K562 (cell line): Measurements from ENCODE around the gene TIFAB. TPM values are rescaled to one million over a fixed set of nuclear protein-coding genes. Genes with fewer than 3 reads are reported as not detected.

Source experiments
- BCOR ChIP-seq: fragments of 450-650 bp; IDR thresholded peaks from 2 replicates; pipeline ENCODE4 v1.6.1; 2016
- CREB1 ChIP-seq, 2 experiments: sonication (generic) in 1 of 2; formaldehyde crosslinking in 1 of 2; IDR thresholded peaks; 2 replicates each; pipeline versions ENCODE4 v1.6.1 to v1.8.0; 2012 to 2022; ENCODE audit warnings: inconsistent platforms in 1 of 2, mild to moderate bottlenecking in 1 of 2, missing genetic modification reagents in 1 of 2, moderate library complexity in 1 of 2
- CREB5 ChIP-seq: fragments of 250-450 bp; sonication (Bioruptor Pico); IDR thresholded peaks from 2 replicates; pipeline ENCODE4 v1.5.0; 2020; ENCODE audit warnings: mild to moderate bottlenecking
- HDAC3 ChIP-seq: fragments of 450-650 bp; IDR thresholded peaks from 2 replicates; pipeline ENCODE4 v1.6.1; 2018; ENCODE audit warnings: borderline replicate concordance, mild to moderate bottlenecking, moderate library complexity; ENCODE audit not compliant: partially characterized antibody
- IRF9 ChIP-seq: fragments of 450-650 bp; IDR thresholded peaks from 2 replicates; pipeline ENCODE4 v1.6.1; 2016; ENCODE audit warnings: missing biosample characterization, missing genetic modification characterization
- NFE2L1 ChIP-seq: fragments of 450-650 bp; IDR thresholded peaks from 2 replicates; pipeline ENCODE4 v1.6.1; 2016; ENCODE audit warnings: missing genetic modification characterization, low read depth, mild to moderate bottlenecking, missing compliant biosample characterization, moderate library complexity, borderline replicate concordance
- SP1 ChIP-seq: sonication (generic); formaldehyde crosslinking; IDR thresholded peaks from 2 replicates; pipeline ENCODE4 v1.8.1; 2022; ENCODE audit warnings: mild to moderate bottlenecking, missing genetic modification reagents
- TRIM28 ChIP-seq: fragments of 450-650 bp; IDR thresholded peaks from 2 replicates; pipeline ENCODE4 v1.6.1; 2017
- ZBTB17 ChIP-seq: fragments of 450-650 bp; formaldehyde crosslinking; IDR thresholded peaks from 2 replicates; pipeline ENCODE4 v1.4.0; 2020; ENCODE audit warnings: mild to moderate bottlenecking
- ZEB2 ChIP-seq: fragments of 450-650 bp; IDR thresholded peaks from 2 replicates; pipeline ENCODE4 v1.6.1; 2016
- ZFP91 ChIP-seq: sonication (generic); formaldehyde crosslinking; IDR thresholded peaks from 2 replicates; pipeline ENCODE4 v1.8.0; 2022; ENCODE audit warnings: mild to moderate bottlenecking, missing genetic modification reagents
- ZNF143 ChIP-seq: sonication (generic); formaldehyde crosslinking; IDR thresholded peaks from 2 replicates; pipeline ENCODE4 v1.9.0; 2022; ENCODE audit warnings: mild to moderate bottlenecking, missing genetic modification reagents
- ZNF395 ChIP-seq: fragments of 200-800 bp; sonication (Bioruptor generic); IDR thresholded peaks from 2 replicates; pipeline ENCODE4 v1.6.1; 2017; ENCODE audit warnings: missing genetic modification characterization, missing compliant biosample characterization
- ZNF398 ChIP-seq: fragments of 250-450 bp; sonication (Bioruptor Pico); IDR thresholded peaks from 2 replicates; pipeline ENCODE4 v1.8.0; 2021; ENCODE audit warnings: moderate library complexity, mild to moderate bottlenecking, inconsistent platforms
- ZNF79 ChIP-seq: fragments of 250-450 bp; sonication (Bioruptor Pico); IDR thresholded peaks from 2 replicates; pipeline ENCODE4 v1.4.0; 2020; ENCODE audit warnings: low read depth, mild to moderate bottlenecking, moderate library complexity
- polyA plus RNA-seq, 8 experiments: library from polyadenylated mRNA; depleted of rRNA in 4 of 8; stranded (reverse) in 5 of 8; unstranded in 3 of 8; fragments of >200 nt; fragmentation: Nextera tagmentation in 2 of 8; fragmentation: Illumina TruSeq in 1 of 8; extraction: Ambion mirVana in 2 of 8; extraction: Trizol in 1 of 8; gene quantifications; 2 replicates each; pipeline versions ENCODE4 v1.2.1 to v1.2.3, GENCODE V29; 2011 to 2014; ENCODE audit warnings: inconsistent platforms in 1 of 8, missing spikeins in 1 of 8
- total RNA-seq, 7 experiments: library from RNA; depleted of rRNA in 6 of 7; stranded (reverse); fragments of >200 nt in 6 of 7; fragmentation: Illumina TruSeq in 2 of 7; extraction: Trizol in 2 of 7; gene quantifications; 2 replicates each; pipeline versions ENCODE4 v1.2.1 to v1.2.3, GENCODE V29; 2011 to 2021; ENCODE audit warnings: low replicate concordance in 1 of 7

TIFAB gene
- total and polyA plus RNA-seq, 9 of the 15 experiments (the other 6 are each of a cell fraction or from before 2014, with no cell fraction given): not detected

GRCh38 chr5:135398855-135399793, 53.0 kb downstream of the TIFAB start, which contains the start of gene MACROH2A1 (continued):
- TF ChIP-seq ZNF395 (CRISPR knock-in tag): peak; percentile 77; the same call in 1 of the 2 replicates
- TF ChIP-seq TRIM28: no peak
- no peak for TF ChIP-seq NFE2L1 (tag)
- TF ChIP-seq ZNF398 (CRISPR knock-in tag): no peak
- no peak for TF ChIP-seq ZEB2
- TF ChIP-seq SP1: no peak
- TF ChIP-seq IRF9: no peak
- peak; percentile 82 for TF ChIP-seq ZNF143
- TF ChIP-seq ZBTB17 (CRISPR knock-in tag): peak; percentile 77
- TF ChIP-seq CREB1 (IDR thresholded peaks at IDR 0.05): peak; percentile 74
- TF ChIP-seq CREB1 (CRISPR knock-in tag; IDR thresholded peaks at IDR 0.05): no peak
- TF ChIP-seq CREB5 (CRISPR knock-in tag): no peak
- TF ChIP-seq BCOR: no peak
- TF ChIP-seq ZNF79 (CRISPR knock-in tag): no peak
- no peak for TF ChIP-seq HDAC3
- no peak for TF ChIP-seq ZFP91 (CRISPR knock-in tag)
